PC-3 (cell line): ENCODE measurements around the gene ZNF835.

Experiments used
- CTCF ChIP-seq: fragments of 300-600 bp; sonication (generic); conservative IDR thresholded peaks from 2 replicates; pipeline ENCODE4 v1.5.1; 2017; ENCODE audit warnings: antibody characterized with exemption, low read depth, mild to moderate bottlenecking, low read length
- EZH2 ChIP-seq: fragments of 300-600 bp; sonication (generic); IDR thresholded peaks from one replicate; pipeline ENCODE4 v1.6.1; 2017; ENCODE audit warnings: antibody characterized with exemption, mild to moderate bottlenecking, low read length; ENCODE audit not compliant: unreplicated experiment
- EZH2phosphoT487 ChIP-seq: fragments of 300-600 bp; sonication (generic); IDR thresholded peaks from 2 replicates; pipeline ENCODE4 v1.6.1; 2018; ENCODE audit warnings: mild to moderate bottlenecking, antibody characterized with exemption, low read length, borderline replicate concordance

DNA sequence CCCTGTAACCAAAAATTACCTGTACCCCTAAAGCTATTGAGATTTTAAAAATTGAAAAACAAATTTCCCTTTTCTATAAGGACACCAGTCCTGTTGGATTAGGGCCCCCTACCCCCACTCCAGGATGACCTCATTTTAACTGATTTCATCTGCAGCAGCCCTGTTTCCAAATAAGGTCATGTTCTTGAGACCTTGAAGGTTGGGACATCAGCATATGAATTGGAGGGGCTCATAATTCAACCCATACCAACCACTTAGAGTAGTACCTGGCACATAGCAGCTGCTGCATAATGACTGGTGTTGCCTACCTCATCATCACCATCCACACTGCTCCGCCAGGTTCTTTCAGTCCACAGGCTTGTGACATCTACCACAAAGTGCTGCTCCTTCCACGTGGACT, 58.8 kb downstream of the ZNF835 start:
- no peak for TF ChIP-seq CTCF
- no peak for TF ChIP-seq EZH2phosphoT487
- TF ChIP-seq EZH2, result no peak
